Karpas-422 (cell line): ENCODE results near the gene PRTFDC1. TPM values are rescaled to one million over a fixed set of nuclear protein-coding genes. Genes with fewer than 3 reads are reported as not detected.
"Not testable (repeated sequence)": the region's sequence is repeated elsewhere in the genome, so short reads cannot be mapped to it uniquely, and the experiment has no call there.

ENCODE experiments used
- DNase-seq: peaks from one replicate; pipeline ENCODE4 v3.0.0-alpha.2; 2015
- H2AFZ ChIP-seq: fragments of 200-600 bp; sonication (generic); 2 replicates; pipeline ENCODE4 v1.6.1; 2014; ENCODE audit warnings: antibody characterized with exemption, low read length, mixed read lengths
- H3K27ac ChIP-seq: fragments of 200-600 bp; sonication (generic); 2 replicates; pipeline ENCODE4 v1.5.1; 2014; ENCODE audit warnings: mild to moderate bottlenecking, low read length, moderate library complexity
- H3K27me3 ChIP-seq: fragments of 200-600 bp; sonication (generic); 2 replicates; pipeline ENCODE4 v1.6.1; 2014; ENCODE audit warnings: low read length, mixed read lengths
- H3K36me3 ChIP-seq: fragments of 200-600 bp; sonication (generic); 2 replicates; pipeline ENCODE4 v1.6.1; 2014; ENCODE audit warnings: low read length, mixed read lengths; ENCODE audit not compliant: insufficient read depth
- H3K4me1 ChIP-seq: fragments of 200-600 bp; sonication (generic); 2 replicates; pipeline ENCODE4 v1.6.1; 2014; ENCODE audit warnings: mild to moderate bottlenecking, low read length, mixed read lengths
- H3K4me2 ChIP-seq: fragments of 200-600 bp; sonication (generic); 2 replicates; pipeline ENCODE4 v1.6.1; 2014; ENCODE audit warnings: low read length, low read depth, mild to moderate bottlenecking; ENCODE audit not compliant: poor library complexity, severe bottlenecking
- H3K4me3 ChIP-seq: fragments of 200-600 bp; sonication (generic); 2 replicates; pipeline ENCODE4 v1.5.1; 2014; ENCODE audit warnings: mild to moderate bottlenecking, antibody characterized with exemption, low read length, mixed read lengths
- H3K79me2 ChIP-seq: fragments of 200-600 bp; sonication (generic); 2 replicates; pipeline ENCODE4 v1.6.1; 2014; ENCODE audit warnings: mild to moderate bottlenecking, low read length, mixed read lengths
- H3K9ac ChIP-seq: fragments of 200-600 bp; sonication (generic); 2 replicates; pipeline ENCODE4 v1.6.0; 2014; ENCODE audit warnings: low read length
- H3K9me2 ChIP-seq: fragments of 200-600 bp; sonication (generic), shearing (Covaris generic); replicated peaks from 2 replicates; pipeline ENCODE4 v1.6.0; 2014; ENCODE audit warnings: mild to moderate bottlenecking, low read length, moderate library complexity; ENCODE audit not compliant: insufficient read depth
- H3K9me3 ChIP-seq: fragments of 300-700, 200-600 bp; sonication (generic); 2 replicates; pipeline ENCODE4 v1.6.1; 2014; ENCODE audit warnings: low read length, mixed read lengths
- H4K20me1 ChIP-seq: fragments of 200-600 bp; sonication (generic); 2 replicates; pipeline ENCODE4 v1.6.1; 2014; ENCODE audit warnings: mild to moderate bottlenecking, antibody characterized with exemption, low read length, low read depth; ENCODE audit not compliant: insufficient read depth
- total RNA-seq: library from RNA; depleted of rRNA; stranded (reverse); fragments of >200 nt; shearing (Covaris generic); gene quantifications from 2 replicates; pipeline ENCODE4 v1.2.3, GENCODE V29; 2014; ENCODE audit warnings: low replicate concordance

PRTFDC1 gene
- total RNA-seq, 1 experiment from 2014 or later, result not detected

- Histone ChIP-seq H3K4me3 (no peak overlapping the region), H3K36me3 (no peaks in the 10 kb centered on the region), H2AFZ (no peak overlapping the region), H3K4me1 (no peaks in the 10 kb centered on the region), H3K27me3 (no peaks in the 10 kb centered on the region), H3K9ac (no peak overlapping the region), H4K20me1 (no peaks in the 10 kb centered on the region), H3K9me3 (peaks cover 9% of the 10 kb centered on the region), H3K4me2 (no peak overlapping the region), H3K27ac (no peak overlapping the region), H3K79me2 (no peaks in the 10 kb centered on the region), H3K9me2 (no peaks in the 10 kb centered on the region)
- DNase-seq, result no peak
Measured at GRCh38 chr10:24843256-24843655, 109.2 kb downstream of the PRTFDC1 start.

GRCh38 chr10:24842856-24843255, 109.5 kb downstream of the PRTFDC1 start:
- no peak overlapping the region for H3K4me3 ChIP-seq
- H4K20me1 ChIP-seq, result no peaks in the 10 kb centered on the region
- no peaks in the 10 kb centered on the region for H3K79me2 ChIP-seq
- H3K36me3 ChIP-seq, result no peaks in the 10 kb centered on the region
- no peak overlapping the region for H3K4me2 ChIP-seq
- H3K9me3 ChIP-seq, result peaks cover 9% of the 10 kb centered on the region
- H3K4me1 ChIP-seq, result no peaks in the 10 kb centered on the region
- no peaks in the 10 kb centered on the region for H3K9me2 ChIP-seq
- no peak overlapping the region for H3K27ac ChIP-seq
- no peak overlapping the region for H2AFZ ChIP-seq
- no peak for DNase-seq
- H3K27me3 ChIP-seq, result no peaks in the 10 kb centered on the region
- no peak overlapping the region for H3K9ac ChIP-seq

DNA sequence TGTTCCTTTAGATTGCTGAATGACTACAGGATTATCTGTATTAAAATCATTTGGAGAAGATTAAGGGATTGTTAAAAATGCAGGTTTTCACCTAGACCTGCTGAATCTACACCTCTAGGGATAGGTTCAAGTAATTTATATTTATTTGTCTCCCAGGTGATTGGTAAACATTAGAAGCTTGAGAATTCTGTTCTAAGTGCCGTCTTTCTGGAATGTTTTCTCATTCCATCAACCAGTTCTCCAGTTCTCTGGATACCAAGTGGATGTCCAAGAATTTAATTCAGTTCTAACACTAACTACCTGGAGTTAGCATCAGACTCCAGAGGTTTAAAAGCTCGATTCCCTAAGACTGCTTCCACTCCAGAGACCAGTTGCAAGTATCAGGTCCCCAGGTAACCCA, 110.9 kb downstream of the PRTFDC1 start:
- Histone ChIP-seq H3K36me3 (no peaks in the 10 kb centered on the region), H3K9ac (no peak overlapping the region), H3K4me2 (no peak overlapping the region), H3K4me3 (no peak overlapping the region), H3K79me2 (no peaks in the 10 kb centered on the region), H2AFZ (no peak overlapping the region), H3K27me3 (no peaks in the 10 kb centered on the region), H3K9me2 (no peaks in the 10 kb centered on the region), H3K27ac (no peak overlapping the region), H4K20me1 (no peaks in the 10 kb centered on the region), H3K9me3 (peaks cover 13% of the 10 kb centered on the region), H3K4me1 (no peaks in the 10 kb centered on the region)
- DNase-seq, result no peak

- Histone ChIP-seq H3K9me3 (peaks cover 17% of the 10 kb centered on the region), H3K27me3 (no peaks in the 10 kb centered on the region), H3K9me2 (no peaks in the 10 kb centered on the region), H3K9ac (no peak overlapping the region), H4K20me1 (no peaks in the 10 kb centered on the region), H3K4me3 (no peak overlapping the region), H2AFZ (no peak overlapping the region), H3K36me3 (no peaks in the 10 kb centered on the region), H3K4me2 (no peak overlapping the region), H3K4me1 (no peaks in the 10 kb centered on the region), H3K27ac (no peak overlapping the region), H3K79me2 (no peaks in the 10 kb centered on the region)
- no peak for DNase-seq
Measured at GRCh38 chr10:24840784-24841183, 111.6 kb downstream of the PRTFDC1 start.

DNA sequence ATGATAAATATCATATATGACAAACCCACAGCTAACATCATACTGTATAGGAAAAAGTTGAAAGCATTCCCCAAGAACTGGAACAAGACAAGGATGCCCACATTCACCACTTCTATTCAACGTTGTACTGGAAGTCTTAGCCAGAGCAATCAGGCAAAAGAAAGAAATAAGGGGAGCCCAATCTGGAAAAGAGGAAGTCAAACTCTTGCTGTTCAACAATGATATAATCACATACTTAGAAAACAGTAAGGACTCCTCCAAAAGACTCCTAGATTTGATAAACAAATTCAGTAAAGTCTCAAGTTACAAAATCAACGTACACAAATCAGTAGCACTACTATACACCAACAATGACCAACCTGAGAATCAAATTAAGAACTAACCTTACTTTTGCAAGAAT, 114.6 kb downstream of the PRTFDC1 start:
- not testable (repeated sequence) for H3K27me3 ChIP-seq, H3K4me3 ChIP-seq, H3K4me1 ChIP-seq, H3K36me3 ChIP-seq, H3K27ac ChIP-seq, H3K79me2 ChIP-seq, H3K9me2 ChIP-seq, H4K20me1 ChIP-seq, H3K9ac ChIP-seq, DNase-seq, H2AFZ ChIP-seq, H3K4me2 ChIP-seq
- peaks cover 17% of the 10 kb centered on the region for H3K9me3 ChIP-seq

- H3K4me1 ChIP-seq, result no peaks in the 10 kb centered on the region
- H3K36me3 ChIP-seq, result no peaks in the 10 kb centered on the region
- no peaks in the 10 kb centered on the region for H4K20me1 ChIP-seq
- H3K9me2 ChIP-seq, result no peaks in the 10 kb centered on the region
- no peak for DNase-seq
- no peak overlapping the region for H3K9ac ChIP-seq
- no peaks in the 10 kb centered on the region for H3K79me2 ChIP-seq
- H3K27me3 ChIP-seq, result no peaks in the 10 kb centered on the region
- H3K27ac ChIP-seq, result no peak overlapping the region
- H2AFZ ChIP-seq, result no peak overlapping the region
- no peak overlapping the region for H3K4me2 ChIP-seq
- peaks cover 8% of the 10 kb centered on the region for H3K9me3 ChIP-seq
- H3K4me3 ChIP-seq, result no peak overlapping the region
Measured at GRCh38 chr10:24834869-24835268, 117.5 kb downstream of the PRTFDC1 start.

DNA sequence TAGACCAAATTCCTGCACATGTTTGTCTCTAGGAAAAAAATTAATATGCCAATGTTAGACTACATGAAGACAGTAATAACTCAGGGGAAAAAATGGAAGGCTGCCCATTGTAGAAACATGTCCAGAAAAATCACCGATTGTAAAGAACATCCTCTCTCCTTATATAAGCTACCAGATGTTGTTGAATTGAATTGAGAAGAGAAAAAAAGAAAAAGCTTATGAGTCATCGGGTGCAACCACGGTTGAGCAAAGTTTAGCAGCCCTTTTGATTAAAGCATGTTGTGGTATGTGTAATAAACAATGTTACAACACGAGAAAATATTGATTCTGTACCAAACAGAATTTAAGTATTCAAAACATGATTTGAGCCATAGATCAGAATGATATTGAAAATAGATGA, 126.4 kb downstream of the PRTFDC1 start:
- Histone ChIP-seq H2AFZ (no peak overlapping the region), H4K20me1 (no peaks in the 10 kb centered on the region), H3K27ac (no peak overlapping the region), H3K9me3 (no peaks in the 10 kb centered on the region; the same call in none of the 2 replicates), H3K4me2 (no peak overlapping the region), H3K4me1 (no peaks in the 10 kb centered on the region), H3K79me2 (no peaks in the 10 kb centered on the region), H3K9me2 (no peaks in the 10 kb centered on the region), H3K9ac (no peak overlapping the region), H3K27me3 (no peaks in the 10 kb centered on the region), H3K36me3 (no peaks in the 10 kb centered on the region), H3K4me3 (no peak overlapping the region)
- no peak for DNase-seq

GRCh38 chr10:24825551-24825950, 126.9 kb downstream of the PRTFDC1 start:
- H3K36me3 ChIP-seq, result no peaks in the 10 kb centered on the region
- H3K4me1 ChIP-seq, result no peaks in the 10 kb centered on the region
- H3K9me2 ChIP-seq, result no peaks in the 10 kb centered on the region
- no peaks in the 10 kb centered on the region for H4K20me1 ChIP-seq
- H3K4me2 ChIP-seq, result no peak overlapping the region
- no peak overlapping the region for H3K27ac ChIP-seq
- H3K4me3 ChIP-seq, result no peak overlapping the region
- no peak overlapping the region for H2AFZ ChIP-seq
- H3K27me3 ChIP-seq, result no peaks in the 10 kb centered on the region
- no peak for DNase-seq
- no peak overlapping the region for H3K9ac ChIP-seq
- H3K79me2 ChIP-seq, result no peaks in the 10 kb centered on the region
- no peaks in the 10 kb centered on the region; the same call in 1 of the 2 replicates for H3K9me3 ChIP-seq

DNA sequence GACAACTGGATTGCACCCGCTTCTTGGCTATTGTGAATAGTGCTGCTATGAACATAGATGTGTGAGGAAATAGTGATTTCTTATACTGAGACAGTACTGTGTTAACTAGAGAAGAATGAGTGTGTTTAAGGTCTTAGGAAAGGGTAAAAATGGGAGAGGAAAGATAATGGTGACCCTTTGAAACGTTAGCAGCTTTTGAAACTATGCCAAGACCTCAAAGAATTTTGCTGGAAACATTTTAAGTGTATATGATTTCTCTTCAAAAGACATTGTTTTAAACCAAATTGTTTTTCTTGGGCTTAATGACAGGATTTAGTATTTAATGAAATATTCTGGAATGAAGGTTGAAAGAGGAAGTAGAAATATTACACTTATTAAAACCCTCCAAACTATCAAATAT, 127.9 kb downstream of the PRTFDC1 start:
- no peaks in the 10 kb centered on the region for H4K20me1 ChIP-seq
- H3K4me1 ChIP-seq, result no peaks in the 10 kb centered on the region
- no peak overlapping the region for H2AFZ ChIP-seq
- no peaks in the 10 kb centered on the region for H3K36me3 ChIP-seq
- H3K4me3 ChIP-seq, result no peak overlapping the region
- no peak for DNase-seq
- no peak overlapping the region for H3K4me2 ChIP-seq
- no peaks in the 10 kb centered on the region for H3K79me2 ChIP-seq
- H3K9me3 ChIP-seq, result no peaks in the 10 kb centered on the region; the same call in 1 of the 2 replicates
- no peak overlapping the region for H3K27ac ChIP-seq
- no peak overlapping the region for H3K9ac ChIP-seq
- H3K9me2 ChIP-seq, result no peaks in the 10 kb centered on the region
- no peaks in the 10 kb centered on the region for H3K27me3 ChIP-seq
